Vagina (tissue), 2 donors: ENCODE measurements around the gene CASKIN1.

Experiments
- POLR2A ChIP-seq, 2 donors: fragments of 450-650 bp; IDR thresholded peaks; one replicate each; pipeline ENCODE4 v1.6.1; 2017; ENCODE audit warnings: antibody characterized with exemption in 2 of 2, mild to moderate bottlenecking in 2 of 2, moderate library complexity in 2 of 2
- POLR2AphosphoS5 ChIP-seq, 2 donors: sonication (generic); formaldehyde crosslinking; IDR thresholded peaks; one replicate each; pipeline ENCODE4 v1.9.0; 2017; ENCODE audit warnings: antibody characterized with exemption in 2 of 2, mild to moderate bottlenecking in 2 of 2, low read depth in 1 of 2; ENCODE audit not compliant: insufficient read depth in 1 of 2
- TF ChIP-seq, protein P1 (sequence below), 3 experiments: fragments of 450-650 bp in 2 of 3; fragments of 200-600 bp in 1 of 3; sonication (generic) in 1 of 3; IDR thresholded peaks; one replicate each; pipeline ENCODE4 v1.5.1; 2017 to 2019; ENCODE audit warnings: antibody characterized with exemption in 3 of 3, mild to moderate bottlenecking in 2 of 3, moderate library complexity in 2 of 3

DNA sequence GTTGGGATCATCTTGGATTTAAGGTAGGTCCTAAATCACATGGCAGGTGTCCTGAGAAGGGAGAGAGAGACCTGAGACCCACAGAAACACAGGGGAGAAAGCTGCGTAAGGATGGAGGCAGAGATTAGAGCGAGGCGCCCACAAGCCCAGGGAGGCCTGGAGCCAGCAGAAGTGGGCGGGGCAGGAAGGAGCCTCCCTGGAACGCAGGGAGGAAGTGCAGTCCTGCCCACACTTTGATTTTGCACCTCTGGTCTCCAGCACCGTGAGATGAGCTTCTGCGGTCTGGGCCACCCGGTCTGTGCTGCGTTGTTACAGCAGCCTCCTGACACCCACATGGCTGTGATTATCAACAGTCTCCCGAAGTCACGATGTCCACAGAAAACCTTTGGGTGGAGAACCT, 46.2 kb upstream of the CASKIN1 start:
- TF ChIP-seq, protein P1, sequence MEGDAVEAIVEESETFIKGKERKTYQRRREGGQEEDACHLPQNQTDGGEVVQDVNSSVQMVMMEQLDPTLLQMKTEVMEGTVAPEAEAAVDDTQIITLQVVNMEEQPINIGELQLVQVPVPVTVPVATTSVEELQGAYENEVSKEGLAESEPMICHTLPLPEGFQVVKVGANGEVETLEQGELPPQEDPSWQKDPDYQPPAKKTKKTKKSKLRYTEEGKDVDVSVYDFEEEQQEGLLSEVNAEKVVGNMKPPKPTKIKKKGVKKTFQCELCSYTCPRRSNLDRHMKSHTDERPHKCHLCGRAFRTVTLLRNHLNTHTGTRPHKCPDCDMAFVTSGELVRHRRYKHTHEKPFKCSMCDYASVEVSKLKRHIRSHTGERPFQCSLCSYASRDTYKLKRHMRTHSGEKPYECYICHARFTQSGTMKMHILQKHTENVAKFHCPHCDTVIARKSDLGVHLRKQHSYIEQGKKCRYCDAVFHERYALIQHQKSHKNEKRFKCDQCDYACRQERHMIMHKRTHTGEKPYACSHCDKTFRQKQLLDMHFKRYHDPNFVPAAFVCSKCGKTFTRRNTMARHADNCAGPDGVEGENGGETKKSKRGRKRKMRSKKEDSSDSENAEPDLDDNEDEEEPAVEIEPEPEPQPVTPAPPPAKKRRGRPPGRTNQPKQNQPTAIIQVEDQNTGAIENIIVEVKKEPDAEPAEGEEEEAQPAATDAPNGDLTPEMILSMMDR (IDR thresholded peaks at IDR 0.05), result no peak
- no peak for TF ChIP-seq POLR2A (IDR thresholded peaks at IDR 0.05)
- TF ChIP-seq POLR2AphosphoS5 (IDR thresholded peaks at IDR 0.05; ENCODE audit: insufficient read depth in 1 of 2, low read depth in 1 of 2), result no peak
